Transverse colon (tissue), 4 donors: ENCODE results near the gene SPRN. TPM values are rescaled to one million over a fixed set of nuclear protein-coding genes. Genes with fewer than 3 reads are reported as not detected.

Experiments
- DNase-seq: peaks from one replicate; pipeline ENCODE4 v3.0.0-alpha.2; 2019
- H3K27ac ChIP-seq, 4 donors: fragments of 200-600 bp; sonication (generic); 2 replicates each; pipeline ENCODE4 v1.5.1; 2016 to 2018; ENCODE audit warnings: inconsistent platforms in 4 of 4
- H3K27me3 ChIP-seq: fragments of 200-600 bp; sonication (generic); 2 replicates; pipeline ENCODE4 v1.5.1; 2017; ENCODE audit warnings: inconsistent platforms
- H3K36me3 ChIP-seq, 4 donors: fragments of 200-600 bp; sonication (generic); 2 replicates each; pipeline ENCODE4 v1.5.1; 2017 to 2019; ENCODE audit warnings: inconsistent platforms in 4 of 4
- H3K4me1 ChIP-seq, 4 donors: fragments of 200-600 bp; sonication (generic); 2 replicates each; pipeline ENCODE4 v1.5.1; 2017 to 2020; ENCODE audit warnings: inconsistent platforms in 4 of 4
- H3K4me3 ChIP-seq, 4 donors: fragments of 200-600 bp; sonication (generic); 1 replicate in 1 of 4; 2 replicates in 3 of 4; pipeline versions ENCODE4 v1.5.1 to v1.6.1; 2017 to 2019; ENCODE audit warnings: inconsistent platforms in 4 of 4
- H3K9me3 ChIP-seq, 2 donors: fragments of 200-600 bp; sonication (generic); 2 replicates each; pipeline ENCODE4 v1.5.1; 2017 to 2019; ENCODE audit warnings: inconsistent platforms in 2 of 2
- CTCF ChIP-seq, 5 experiments: fragments of 200-600 bp in 3 of 5; fragments of 450-650 bp in 2 of 5; sonication (generic) in 3 of 5; IDR thresholded peaks; 1 replicate in 2 of 5; 2 replicates in 3 of 5; pipeline ENCODE4 v1.5.1; 2016 to 2017; ENCODE audit warnings: antibody characterized with exemption in 5 of 5, inconsistent platforms in 3 of 5, mild to moderate bottlenecking in 2 of 5, moderate library complexity in 1 of 5
- EP300 ChIP-seq: sonication (generic); formaldehyde crosslinking; IDR thresholded peaks from one replicate; pipeline ENCODE4 v1.6.1; 2017; ENCODE audit warnings: antibody characterized with exemption, low read depth
- POLR2A ChIP-seq: fragments of 450-650 bp; IDR thresholded peaks from one replicate; pipeline ENCODE4 v1.6.1; 2016; ENCODE audit warnings: antibody characterized with exemption, mild to moderate bottlenecking, moderate library complexity
- POLR2AphosphoS5 ChIP-seq, 3 donors: sonication (generic); formaldehyde crosslinking; IDR thresholded peaks; one replicate each; pipeline ENCODE4 v1.6.1; 2016; ENCODE audit warnings: antibody characterized with exemption in 3 of 3
- WGBS, 2 donors: methylation state at CpG; one replicate each; pipeline ENCODE4 v1.1.5; 2018; ENCODE audit warnings: low coverage in 1 of 2; 5-methylcytosine and 5-hydroxymethylcytosine counted together
- in situ Hi-C, 4 donors: fragments of 200-750 bp; cut with MboI; loops; one replicate each; pipeline versions ENCODE4 v1.15.0 to v1.15.1; 2017; ENCODE audit warnings: low sequenced_read_pairs in 3 of 4, low pct_ligation_motif_present in 1 of 4, low pct_unique_long_range_greater_than_20kb in 1 of 4
- intact Hi-C: fragments of 100-400 bp; cut with DNase I; formaldehyde crosslinking; loops from one replicate; pipeline ENCODE4 v1.15.1; 2023; ENCODE audit warnings: low total_unique reads
- total RNA-seq, 4 donors: library from RNA; depleted of rRNA; stranded (reverse); fragments of >200 nt; gene quantifications; one replicate each; pipeline ENCODE4 v1.1.0, GENCODE V29; 2016

Gene SPRN
- total RNA-seq, 4 donors from 2014 or later: not detected

- TF ChIP-seq CTCF (IDR thresholded peaks at IDR 0.05) (no peak), POLR2AphosphoS5 (IDR thresholded peaks at IDR 0.05) (no peak), EP300 (no peak), POLR2A (no peak)
Measured at GRCh38 chr10:133464582-133465031, 40.2 kb upstream of the SPRN start.

GRCh38 chr10:133462512-133463305, 38.3 kb upstream of the SPRN start:
- no peaks in the 10 kb centered on the region for H3K4me1 ChIP-seq
- TF ChIP-seq CTCF (IDR thresholded peaks at IDR 0.05): no peak
- no peak for TF ChIP-seq POLR2AphosphoS5 (IDR thresholded peaks at IDR 0.05)
- TF ChIP-seq EP300: no peak
- TF ChIP-seq POLR2A: no peak
- DNase-seq: no peak
- intact Hi-C loops: no loop called here
- H3K27me3 ChIP-seq: no peaks in the 10 kb centered on the region
- no peaks in the 10 kb centered on the region for H3K36me3 ChIP-seq
- H3K9me3 ChIP-seq: no peaks in the 10 kb centered on the region
- H3K4me3 ChIP-seq: no peak overlapping the region
- H3K27ac ChIP-seq: no peak overlapping the region
- in situ Hi-C loops: no loop called here
- WGBS, 2 donors: 88 to 93% methylated on average over 7 to 10 of the region's 10 CpGs

More at GRCh38 chr10:133464582-133465031, 40.2 kb upstream of the SPRN start:
- H3K4me1 ChIP-seq: no peaks in the 10 kb centered on the region
- no peak overlapping the region for H3K27ac ChIP-seq
- intact Hi-C loops (no loop called here), in situ Hi-C loops (no loop called here)
- no peak for DNase-seq
- H3K27me3 ChIP-seq: no peaks in the 10 kb centered on the region
- H3K36me3 ChIP-seq: no peaks in the 10 kb centered on the region
- 90% methylated on average over 8 of the region's 12 CpGs; no CpG with 5 or more reads in 1 of the 2 donors for WGBS, 2 donors
- H3K4me3 ChIP-seq: no peak overlapping the region
- no peaks in the 10 kb centered on the region for H3K9me3 ChIP-seq

GRCh38 chr10:133461841-133462240, 37.4 kb upstream of the SPRN start:
- H3K27ac ChIP-seq: no peak overlapping the region
- no peaks in the 10 kb centered on the region for H3K27me3 ChIP-seq
- no peak overlapping the region for H3K4me3 ChIP-seq
- 75 to 100% methylated on average over 2 to 8 of the region's 8 CpGs for WGBS, 2 donors
- H3K4me1 ChIP-seq: no peaks in the 10 kb centered on the region
- no peaks in the 10 kb centered on the region for H3K9me3 ChIP-seq
- H3K36me3 ChIP-seq: no peaks in the 10 kb centered on the region
- in situ Hi-C loops: no loop called here
- no peak for TF ChIP-seq POLR2AphosphoS5 (IDR thresholded peaks at IDR 0.05)
- no peak for TF ChIP-seq EP300
- TF ChIP-seq POLR2A: no peak
- TF ChIP-seq CTCF (IDR thresholded peaks at IDR 0.05): no peak
- intact Hi-C loops: no loop called here
- no peak for DNase-seq

GRCh38 chr10:133461027-133461426, 36.6 kb upstream of the SPRN start:
- no peak overlapping the region for H3K27ac ChIP-seq
- TF ChIP-seq CTCF (IDR thresholded peaks at IDR 0.05) (no peak), EP300 (no peak), POLR2AphosphoS5 (IDR thresholded peaks at IDR 0.05) (no peak)
- H3K4me3 ChIP-seq: no peak overlapping the region
- intact Hi-C loops (no loop called here), in situ Hi-C loops (no loop called here)
- no peaks in the 10 kb centered on the region for H3K27me3 ChIP-seq
- H3K36me3 ChIP-seq: no peaks in the 10 kb centered on the region
- H3K9me3 ChIP-seq: no peaks in the 10 kb centered on the region
- 97 to 100% methylated on average over 1 to 7 of the region's 7 CpGs for WGBS, 2 donors
- no peaks in the 10 kb centered on the region for H3K4me1 ChIP-seq
- no peak for DNase-seq
